Body of pancreas (tissue), 4 donors: ENCODE results near the gene LCN10.

Experiments used
- POLR2A ChIP-seq, 3 donors: fragments of 450-650 bp; IDR thresholded peaks; one replicate each; pipeline ENCODE4 v1.6.1; 2016; ENCODE audit warnings: antibody characterized with exemption in 3 of 3, mild to moderate bottlenecking in 2 of 3
- TF ChIP-seq, protein P1 (sequence below), 7 experiments: fragments of 450-650 bp in 4 of 7; fragments of 200-600 bp in 3 of 7; sonication (generic) in 3 of 7; IDR thresholded peaks; one replicate each; pipeline ENCODE4 v1.5.1; 2016 to 2019; ENCODE audit warnings: antibody characterized with exemption in 7 of 7

- TF ChIP-seq, protein P1, sequence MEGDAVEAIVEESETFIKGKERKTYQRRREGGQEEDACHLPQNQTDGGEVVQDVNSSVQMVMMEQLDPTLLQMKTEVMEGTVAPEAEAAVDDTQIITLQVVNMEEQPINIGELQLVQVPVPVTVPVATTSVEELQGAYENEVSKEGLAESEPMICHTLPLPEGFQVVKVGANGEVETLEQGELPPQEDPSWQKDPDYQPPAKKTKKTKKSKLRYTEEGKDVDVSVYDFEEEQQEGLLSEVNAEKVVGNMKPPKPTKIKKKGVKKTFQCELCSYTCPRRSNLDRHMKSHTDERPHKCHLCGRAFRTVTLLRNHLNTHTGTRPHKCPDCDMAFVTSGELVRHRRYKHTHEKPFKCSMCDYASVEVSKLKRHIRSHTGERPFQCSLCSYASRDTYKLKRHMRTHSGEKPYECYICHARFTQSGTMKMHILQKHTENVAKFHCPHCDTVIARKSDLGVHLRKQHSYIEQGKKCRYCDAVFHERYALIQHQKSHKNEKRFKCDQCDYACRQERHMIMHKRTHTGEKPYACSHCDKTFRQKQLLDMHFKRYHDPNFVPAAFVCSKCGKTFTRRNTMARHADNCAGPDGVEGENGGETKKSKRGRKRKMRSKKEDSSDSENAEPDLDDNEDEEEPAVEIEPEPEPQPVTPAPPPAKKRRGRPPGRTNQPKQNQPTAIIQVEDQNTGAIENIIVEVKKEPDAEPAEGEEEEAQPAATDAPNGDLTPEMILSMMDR (IDR thresholded peaks at IDR 0.05) = no peak
- no peak for TF ChIP-seq POLR2A (IDR thresholded peaks at IDR 0.05)
These were observed 30.8 kb upstream of the LCN10 start for GRCh38 chr9:136773386-136774044.
